B cell (primary cell): ENCODE results near the gene ERI2. TPM values are rescaled to one million over a fixed set of nuclear protein-coding genes. Genes with fewer than 3 reads are reported as not detected.

Experiments
- ATAC-seq: fragments of 200-7000 bp; cut with Tn5 transposase; one replicate; pipeline ENCODE4 v1.10.0; 2021; ENCODE audit warnings: low read depth, mild to moderate bottlenecking, moderate number of reproducible peaks, moderate library complexity
- CTCF ChIA-PET: fragments of 350-600 bp; sonication (Branson Sonifier 250); formaldehyde crosslinking; loops from one replicate; lab custom pipeline; 2021; ENCODE audit warnings: antibody characterized with exemption, inconsistent platforms; lab: Charles Lee
- POLR2A ChIA-PET: fragments of 350-600 bp; sonication (Branson Sonifier 250); formaldehyde crosslinking; loops from one replicate; lab custom pipeline; 2021; ENCODE audit warnings: antibody characterized with exemption; lab: Charles Lee
- DNase-seq: peaks from one replicate; pipeline ENCODE4 v3.0.0; 2013
- H2AFZ ChIP-seq: 2 replicates; pipeline ENCODE4 v1.6.1; 2012; ENCODE audit warnings: mild to moderate bottlenecking, low read depth, low read length; ENCODE audit not compliant: insufficient read depth, poor library complexity, severe bottlenecking
- H3K27ac ChIP-seq, 2 donors: 1 replicate in 1 of 2; 2 replicates in 1 of 2; pipeline ENCODE4 v1.5.1; 2012 to 2013; ENCODE audit warnings: low read length in 2 of 2, mild to moderate bottlenecking in 2 of 2, moderate library complexity in 1 of 2
- H3K27me3 ChIP-seq, 4 experiments: fragments of 200-600 bp in 1 of 4; sonication (generic) in 1 of 4; replicated peaks in 1 of 4; 1 replicate in 2 of 4; 2 replicates in 2 of 4; pipeline versions ENCODE4 v1.6.1 to v1.7.0; 2013 to 2016; ENCODE audit warnings: low read length in 3 of 4, mild to moderate bottlenecking in 2 of 4, mixed read lengths in 1 of 4, moderate library complexity in 1 of 4; ENCODE audit not compliant: insufficient read depth in 4 of 4, control insufficient read depth in 3 of 4; ENCODE audit errors: control extremely low read depth in 1 of 4
- H3K36me3 ChIP-seq, 2 experiments: replicated peaks in 1 of 2; 1 replicate in 1 of 2; 2 replicates in 1 of 2; pipeline versions ENCODE4 v1.6.1 to v1.7.1; 2013; ENCODE audit warnings: low read length in 1 of 2; ENCODE audit not compliant: insufficient read depth in 2 of 2, control insufficient read depth in 1 of 2; ENCODE audit errors: control extremely low read depth in 1 of 2, extremely low read depth in 1 of 2
- H3K4me1 ChIP-seq, 2 donors: fragments of 200-600 bp in 1 of 2; sonication (generic) in 1 of 2; 1 replicate in 1 of 2; 2 replicates in 1 of 2; pipeline versions ENCODE4 v1.5.1 to v1.6.1; 2013 to 2017; ENCODE audit warnings: low read length in 2 of 2; ENCODE audit not compliant: control insufficient read depth in 2 of 2, insufficient read depth in 2 of 2
- H3K4me2 ChIP-seq: replicated peaks from 2 replicates; pipeline ENCODE3; 2012; ENCODE audit warnings: mild to moderate bottlenecking, low read depth, low read length; ENCODE audit not compliant: poor library complexity, severe bottlenecking
- H3K4me3 ChIP-seq, 5 experiments: fragments of 200-600 bp in 1 of 5; sonication (generic) in 1 of 5; 1 replicate in 3 of 5; 2 replicates in 2 of 5; pipeline versions ENCODE4 v1.5.1 to v1.7.0; 2011 to 2016; ENCODE audit warnings: low read length in 4 of 5, mild to moderate bottlenecking in 4 of 5, low read depth in 2 of 5, control low read depth in 1 of 5, moderate library complexity in 1 of 5; ENCODE audit not compliant: insufficient read depth in 1 of 5; ENCODE audit errors: control extremely low read depth in 1 of 5, extremely low read depth in 1 of 5
- H3K79me2 ChIP-seq: fragments of 200-600 bp; sonication (generic); one replicate; pipeline ENCODE4 v1.6.0; 2016; ENCODE audit warnings: low read length; ENCODE audit not compliant: control insufficient read depth, insufficient read depth
- H3K9ac ChIP-seq: fragments of 200-600 bp; sonication (generic); 2 replicates; pipeline ENCODE4 v1.6.1; 2017; ENCODE audit warnings: mild to moderate bottlenecking, low read length, moderate library complexity
- H3K9me3 ChIP-seq, 3 donors: one replicate each; pipeline versions ENCODE4 v1.6.1 to v1.7.1; 2013; ENCODE audit warnings: low read length in 2 of 3; ENCODE audit not compliant: control insufficient read depth in 2 of 3, insufficient read depth in 1 of 3; ENCODE audit errors: control extremely low read depth in 1 of 3
- H4K20me1 ChIP-seq: 2 replicates; pipeline ENCODE4 v1.6.0; 2012; ENCODE audit warnings: mild to moderate bottlenecking, low read length; ENCODE audit not compliant: insufficient read depth, control insufficient read depth, poor library complexity, severe bottlenecking
- H3K27ac Mint-ChIP-seq: one replicate; pipeline ENCODE4 v1.8.0; 2021; ENCODE audit warnings: mixed read lengths
- H3K27me3 Mint-ChIP-seq: one replicate; pipeline ENCODE4 v1.8.0; 2021; ENCODE audit warnings: mixed read lengths
- H3K4me1 Mint-ChIP-seq: one replicate; pipeline ENCODE4 v1.8.0; 2021; ENCODE audit warnings: mixed read lengths
- H3K4me3 Mint-ChIP-seq: one replicate; pipeline ENCODE4 v1.8.0; 2021; ENCODE audit warnings: mixed read lengths
- H3K9me3 Mint-ChIP-seq: one replicate; pipeline ENCODE4 v1.8.0; 2022; ENCODE audit warnings: mixed read lengths; ENCODE audit not compliant: insufficient read depth
- CTCF ChIP-seq: fragments of 200-600 bp; IDR thresholded peaks from one replicate; pipeline ENCODE4 v1.8.0; 2022; ENCODE audit warnings: antibody characterized with exemption, mild to moderate bottlenecking
- EZH2 ChIP-seq: IDR thresholded peaks from 2 replicates; pipeline ENCODE4 v1.6.1; 2012; ENCODE audit warnings: borderline replicate concordance, low read depth, mild to moderate bottlenecking, moderate library complexity, low read length; ENCODE audit not compliant: insufficient read depth, poor library complexity, severe bottlenecking
- WGBS: methylation state at CpG from one replicate; pipeline ENCODE4 v1.1.5; 2013; ENCODE audit warnings: missing lambda C conversion rate; ENCODE audit not compliant: insufficient coverage; 5-methylcytosine and 5-hydroxymethylcytosine counted together
- intact Hi-C: fragments of 100-400 bp; cut with micrococcal nuclease; formaldehyde crosslinking; loops from one replicate; pipeline ENCODE4 v1.10.0; 2022
- polyA plus RNA-seq: library from polyadenylated mRNA; depleted of rRNA; stranded (reverse); fragments of >200 nt; gene quantifications from 2 replicates; pipeline ENCODE4 v1.2.3, GENCODE V29; 2012
- total RNA-seq, 2 donors: library from RNA; stranded (reverse); fragments of 120-200 nt in 1 of 2; gene quantifications; 1 replicate in 1 of 2; 2 replicates in 1 of 2; pipeline versions ENCODE4 v1.2.3 to v1.2.4, GENCODE V29; 2013 to 2022

ERI2 gene
- total and polyA plus RNA-seq, 2 donors (not counting 1 experiment from before 2014, with no cell fraction given) = 1.6 to 4.9 TPM

GRCh38 chr16:20850981-20851380 is 44.7 kb upstream of the ERI2 start:
- intact Hi-C loops = loop anchor here (1.0 to 10.0 kb wide), 5 partner anchors 94 to 704 kb away; no protein-coding TSS in a partner anchor
- ATAC-seq (no peak), DNase-seq (no peak)
- H3K36me3 ChIP-seq = no peaks in the 10 kb centered on the region
- peaks cover 0 to 3% of the 10 kb centered on the region in 2 donors for H3K4me1 ChIP-seq
- H3K4me3 ChIP-seq = no peak overlapping the region
- ChIA-PET POLR2A (no interaction called here), CTCF (interaction anchor here (0.8 to 7.5 kb wide), 22 partner anchors 10 to 1721 kb away, joined by 3 to 51 read pairs (median 8); partner anchors contain the start of gene LDAF1)
- no peaks in the 10 kb centered on the region for H3K9me3 Mint-ChIP-seq
- no peak overlapping the region for H3K4me3 Mint-ChIP-seq
- no peak overlapping the region for H2AFZ ChIP-seq
- no peak for TF ChIP-seq CTCF
- WGBS = 94% methylated on average over 2 of the region's 3 CpGs
- peaks cover 4% of the 10 kb centered on the region for H3K4me1 Mint-ChIP-seq
- H3K27me3 ChIP-seq = no peaks in the 10 kb centered on the region
- H3K9me3 ChIP-seq = no peaks in the 10 kb centered on the region
- H3K9ac ChIP-seq = no peak overlapping the region
- H3K27me3 Mint-ChIP-seq = no peaks in the 10 kb centered on the region
- no peak overlapping the region for H3K27ac Mint-ChIP-seq
- no peak overlapping the region for H3K4me2 ChIP-seq
- no peaks in the 10 kb centered on the region for H4K20me1 ChIP-seq
- H3K27ac ChIP-seq = no peak overlapping the region
- no peaks in the 10 kb centered on the region for H3K79me2 ChIP-seq

- DNase-seq = peak; percentile 73
These were observed 43.5 kb upstream of the ERI2 start for GRCh38 chr16:20849589-20850390.

More at GRCh38 chr16:20849589-20850390, 43.5 kb upstream of the ERI2 start:
- Histone ChIP-seq H3K4me3 (no peak overlapping the region), H3K27me3 (no peaks in the 10 kb centered on the region), H4K20me1 (no peaks in the 10 kb centered on the region), H3K27ac (no peak overlapping the region), H3K36me3 (no peaks in the 10 kb centered on the region), H3K4me1 (peaks cover 0 to 3% of the 10 kb centered on the region in 2 donors), H2AFZ (no peak overlapping the region), H3K79me2 (no peaks in the 10 kb centered on the region), H3K4me2 (no peak overlapping the region), H3K9ac (no peak overlapping the region), H3K9me3 (no peaks in the 10 kb centered on the region)
- Mint-ChIP-seq H3K9me3 (no peaks in the 10 kb centered on the region), H3K4me3 (no peak overlapping the region), H3K4me1 (peaks cover 4% of the 10 kb centered on the region), H3K27me3 (no peaks in the 10 kb centered on the region), H3K27ac (no peak overlapping the region)
- ChIA-PET CTCF (interaction anchor here (0.5 to 7.5 kb wide), 26 partner anchors 9 to 339 kb away, joined by 3 to 51 read pairs (median 6); partner anchors contain the start of genes ERI2, LDAF1 and REXO5), POLR2A (no interaction called here)
- WGBS = 0% methylated on average over 1 of the region's 6 CpGs
- intact Hi-C loops = loop anchor here (1.0 to 10.0 kb wide), 5 partner anchors 96 to 705 kb away; no protein-coding TSS in a partner anchor
- peak; percentile 69 for ATAC-seq
- TF ChIP-seq EZH2 (no peak), CTCF (peak; percentile 100)
